GM12878 (cell line): ENCODE measurements around the gene SNRNP27. TPM values are rescaled to one million over a fixed set of nuclear protein-coding genes. Genes with fewer than 3 reads are reported as not detected.

Source experiments
- ATF2 ChIP-seq: IDR thresholded peaks from 2 replicates; pipeline ENCODE4 v1.6.1; 2012; ENCODE audit warnings: low read length, inconsistent platforms
- BCL11A ChIP-seq: IDR thresholded peaks from 2 replicates; pipeline ENCODE4 v1.6.1; 2011; ENCODE audit warnings: low read depth, low read length
- CREM ChIP-seq: IDR thresholded peaks from 2 replicates; pipeline ENCODE4 v1.6.1; 2014; ENCODE audit warnings: antibody characterized with exemption, low read depth
- EP300 ChIP-seq, 2 experiments: fragments of 150-350 bp in 1 of 2; IDR thresholded peaks; 2 replicates each; pipeline ENCODE4 v1.6.1; 2011 to 2012; ENCODE audit warnings: low read depth in 2 of 2, low read length in 2 of 2, borderline replicate concordance in 1 of 2, improper control_type of control experiment in 1 of 2, inconsistent platforms in 1 of 2; ENCODE audit not compliant: control insufficient read depth in 1 of 2
- EZH2 ChIP-seq: IDR thresholded peaks from 2 replicates; pipeline ENCODE4 v1.6.1; 2012; ENCODE audit warnings: low read depth, mild to moderate bottlenecking, control low read depth, inconsistent platforms, low read length, borderline replicate concordance; ENCODE audit not compliant: control insufficient read depth
- KAT2A ChIP-seq: conservative IDR thresholded peaks from 2 replicates; pipeline ENCODE4 v1.6.1; 2011; ENCODE audit warnings: low read depth, low read length; ENCODE audit not compliant: control insufficient read depth
- NR2C2 ChIP-seq: IDR thresholded peaks from 2 replicates; pipeline ENCODE4 v1.6.1; 2011; ENCODE audit warnings: borderline replicate concordance, low read depth; ENCODE audit not compliant: control insufficient read depth, insufficient read length
- PAX5 ChIP-seq: IDR thresholded peaks from 2 replicates; pipeline ENCODE4 v1.6.1; 2011; ENCODE audit warnings: low read depth, low read length, borderline replicate concordance
- PKNOX1 ChIP-seq: fragments of 450-650 bp; IDR thresholded peaks from 2 replicates; pipeline ENCODE4 v1.6.1; 2016; ENCODE audit warnings: mild to moderate bottlenecking
- POU2F2 ChIP-seq: IDR thresholded peaks from 3 replicates; pipeline ENCODE4 v1.6.1; 2011; ENCODE audit warnings: low read depth, mild to moderate bottlenecking, low read length, borderline replicate concordance
- RELB ChIP-seq: fragments of 450-650 bp; IDR thresholded peaks from 2 replicates; pipeline ENCODE4 v1.6.1; 2017; ENCODE audit warnings: low read depth, mild to moderate bottlenecking, moderate library complexity
- SKIL ChIP-seq: fragments of 450-650 bp; IDR thresholded peaks from 2 replicates; pipeline ENCODE4 v1.6.1; 2017; ENCODE audit warnings: mild to moderate bottlenecking, low read depth, inconsistent platforms; ENCODE audit not compliant: poor library complexity, severe bottlenecking
- SUZ12 ChIP-seq: fragments of 200-600 bp; sonication (generic); IDR thresholded peaks from one replicate; pipeline ENCODE4 v1.6.1; 2018; ENCODE audit warnings: antibody characterized with exemption, mild to moderate bottlenecking; ENCODE audit not compliant: unreplicated experiment
- TARDBP ChIP-seq: IDR thresholded peaks from 2 replicates; pipeline ENCODE4 v1.6.1; 2016; ENCODE audit warnings: borderline replicate concordance
- USF1 ChIP-seq: IDR thresholded peaks from 2 replicates; pipeline ENCODE4 v1.6.1; 2011; ENCODE audit warnings: borderline replicate concordance, low read depth, mild to moderate bottlenecking, moderate library complexity, mixed read lengths, low read length; ENCODE audit not compliant: insufficient read depth; ENCODE audit errors: extremely low read length
- ZBTB11 ChIP-seq: fragments of 450-650 bp; formaldehyde crosslinking; IDR thresholded peaks from 2 replicates; pipeline ENCODE4 v1.5.0; 2022; ENCODE audit warnings: mild to moderate bottlenecking, missing genetic modification characterization
- polyA plus RNA-seq, 11 experiments: library from polyadenylated mRNA; depleted of rRNA in 4 of 11; unstranded in 6 of 11; stranded (reverse) in 5 of 11; fragments of >200 nt; fragmentation: Nextera tagmentation in 4 of 11; fragmentation: Illumina TruSeq in 1 of 11; extraction: Ambion mirVana in 4 of 11; extraction: Trizol in 1 of 11; gene quantifications; 1 replicate in 1 of 11; 2 replicates in 10 of 11; pipeline versions ENCODE4 v1.2.1 to v1.2.3, GENCODE V29; 2011 to 2016; ENCODE audit warnings: inconsistent platforms in 2 of 11, missing spikeins in 2 of 11, low read depth in 1 of 11
- total RNA-seq, 4 experiments: library from RNA; depleted of rRNA in 3 of 4; stranded (reverse); fragments of >200 nt in 3 of 4; fragmentation: Illumina TruSeq in 1 of 4; extraction: Trizol in 1 of 4; gene quantifications; 2 replicates each; pipeline versions ENCODE4 v1.2.1 to v1.2.3, GENCODE V29; 2013 to 2021

SNRNP27 gene
- total and polyA plus RNA-seq, 10 of the 15 experiments (the other 5 are each of a cell fraction or from before 2014, with no cell fraction given): 30.6 to 89.5 (median 49.2) TPM

- TF ChIP-seq USF1 (no peak), SKIL (peak; percentile 65), CREM (peak; percentile 70), ATF2 (0 out of 2 replicates have a peak, but pooled peaks have one; percentile 44), RELB (peak; percentile 82), TARDBP (peak; percentile 75; the same call in 1 of the 2 replicates), PAX5 (no peak), ZBTB11 (CRISPR knock-in tag) (peak; percentile 90), BCL11A (no peak), KAT2A (no peak), NR2C2 (no peak), PKNOX1 (peak; percentile 26; the same call in 1 of the 2 replicates), EZH2 (no peak), POU2F2 (peak; percentile 79; the same call in 2 of the 3 replicates), SUZ12 (no peak), EP300 (IDR thresholded peaks at IDR 0.05; ENCODE audit: borderline replicate concordance in 1 of 2, control insufficient read depth in 1 of 2, low read depth in 2 of 2, low read length in 2 of 2) (no peak; a peak in 1 of 4 replicates)
Observed at GRCh38 chr2:69893684-69894551, at the start of gene SNRNP27 (continued).
